ENCODE measurements around the gene HIRA.

HIRA gene

DNA sequence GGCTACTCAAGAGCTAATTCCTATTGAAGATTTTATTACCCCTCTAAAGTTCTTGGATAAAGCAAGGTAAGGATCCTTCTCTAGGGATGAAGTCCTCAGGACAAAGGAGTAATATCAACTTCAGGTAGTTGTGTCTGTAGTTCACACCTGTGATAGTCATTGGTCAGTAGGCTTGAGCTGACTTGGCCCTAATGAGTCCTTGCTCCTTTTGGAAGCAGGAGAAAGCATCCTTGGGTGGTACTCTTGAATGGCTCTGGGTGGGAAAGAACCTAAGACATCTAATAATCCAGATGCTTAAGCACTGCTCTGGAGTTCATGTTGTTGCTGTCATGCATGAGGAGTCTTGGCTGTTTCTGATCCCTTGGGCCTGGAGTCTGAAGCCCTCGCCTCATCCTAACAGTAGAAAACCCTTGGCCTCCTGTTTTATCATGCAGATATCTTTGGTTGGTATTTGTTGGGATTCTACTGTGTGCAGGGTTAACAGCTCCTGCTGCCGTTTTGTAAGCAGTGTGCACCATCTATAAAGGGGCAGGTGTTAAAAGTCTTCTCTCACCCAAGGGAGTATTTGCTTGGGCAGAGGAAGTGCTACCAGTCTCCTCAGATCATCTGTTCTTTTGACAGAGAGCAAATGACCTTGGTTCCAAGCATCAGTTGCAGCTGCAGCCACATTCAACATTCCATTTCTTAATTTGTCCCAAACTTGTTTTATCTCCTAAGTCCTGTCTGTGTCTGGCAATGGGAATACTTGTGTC, 3.5 kb upstream of the HIRA start:
- H3K9ac ChIP-seq (ENCODE audit: low read depth, low read length), result no peak overlapping the region
- no peaks in the 10 kb centered on the region for H3K9me3 ChIP-seq (ENCODE audit: insufficient read depth, low read depth, low read length)
- H3K4me3 ChIP-seq (ENCODE audit: low read length), result no peak overlapping the region
- no peaks in the 10 kb centered on the region for H3K27me3 ChIP-seq (ENCODE audit: insufficient read depth, low read length)
- H3K4me1 ChIP-seq (ENCODE audit: insufficient read depth, low read length), result no peaks in the 10 kb centered on the region; the same call in 1 of the 2 replicates
- no peak overlapping the region for H3K27ac ChIP-seq (ENCODE audit: low read depth, low read length)
- 88% methylated on average over 2 of the region's 2 CpGs for WGBS
- H3K36me3 ChIP-seq (ENCODE audit: insufficient read depth, low read length), result peaks cover 27% of the 10 kb centered on the region

- no peaks in the 10 kb centered on the region for H3K27me3 ChIP-seq (ENCODE audit: insufficient read depth, low read length)
- WGBS, result 98% methylated on average over 7 of the region's 7 CpGs
- H3K36me3 ChIP-seq (ENCODE audit: insufficient read depth, low read length), result peaks cover 27% of the 10 kb centered on the region
- H3K4me1 ChIP-seq (ENCODE audit: insufficient read depth, low read length), result no peaks in the 10 kb centered on the region; the same call in 1 of the 2 replicates
- H3K4me3 ChIP-seq (ENCODE audit: low read length), result no peak overlapping the region
- no peaks in the 10 kb centered on the region for H3K9me3 ChIP-seq (ENCODE audit: insufficient read depth, low read depth, low read length)
- no peak overlapping the region for H3K9ac ChIP-seq (ENCODE audit: low read depth, low read length)
- H3K27ac ChIP-seq (ENCODE audit: low read depth, low read length), result no peak overlapping the region
Measured at GRCh38 chr22:19434401-19434800, 2.9 kb upstream of the HIRA start.

GRCh38 chr22:19432133-19432851, 759 bp upstream of the HIRA start, which contains the start of gene MRPL40:
Gene MRPL40, plus strand, starts transcription at chr22:19432545. Its CDS starts 10 bp downstream, at chr22:19432555.
- H3K4me1 ChIP-seq (ENCODE audit: insufficient read depth, low read length), result no peaks in the 10 kb centered on the region; the same call in 1 of the 2 replicates
- no peaks in the 10 kb centered on the region for H3K9me3 ChIP-seq (ENCODE audit: insufficient read depth, low read depth, low read length)
- under 1% methylated on average over 74 of the region's 74 CpGs for WGBS
- H3K27ac ChIP-seq (ENCODE audit: low read depth, low read length), result peak within 1 kb of the TSS; percentile 90
- peaks cover 36% of the 10 kb centered on the region for H3K36me3 ChIP-seq (ENCODE audit: insufficient read depth, low read length)
- H3K27me3 ChIP-seq (ENCODE audit: insufficient read depth, low read length), result no peaks in the 10 kb centered on the region
- H3K4me3 ChIP-seq (ENCODE audit: low read length), result peak within 1 kb of the TSS; percentile 98
- H3K9ac ChIP-seq (ENCODE audit: low read depth, low read length), result peak within 1 kb of the TSS; percentile 95

GRCh38 chr22:19430890-19431541, 517 bp downstream of the HIRA start:
- H3K27ac ChIP-seq (ENCODE audit: low read depth, low read length), result peak overlapping the region; percentile 75
- peaks cover 29% of the 10 kb centered on the region for H3K36me3 ChIP-seq (ENCODE audit: insufficient read depth, low read length)
- H3K4me3 ChIP-seq (ENCODE audit: low read length), result peak overlapping the region; percentile 98
- H3K4me1 ChIP-seq (ENCODE audit: insufficient read depth, low read length), result no peaks in the 10 kb centered on the region; the same call in 1 of the 2 replicates
- peak overlapping the region; percentile 85 for H3K9ac ChIP-seq (ENCODE audit: low read depth, low read length)
- WGBS, result under 1% methylated on average over 53 of the region's 53 CpGs
- H3K27me3 ChIP-seq (ENCODE audit: insufficient read depth, low read length), result no peaks in the 10 kb centered on the region
- H3K9me3 ChIP-seq (ENCODE audit: insufficient read depth, low read depth, low read length), result no peaks in the 10 kb centered on the region

- H3K27ac ChIP-seq (ENCODE audit: low read depth, low read length), result peak overlapping the region; percentile 75; the same call in 1 of the 2 replicates
- H3K27me3 ChIP-seq (ENCODE audit: insufficient read depth, low read length), result no peaks in the 10 kb centered on the region
- H3K4me3 ChIP-seq (ENCODE audit: low read length), result peak overlapping the region; percentile 98
- WGBS, result 38% methylated on average over 12 of the region's 12 CpGs
- peaks cover 23% of the 10 kb centered on the region for H3K36me3 ChIP-seq (ENCODE audit: insufficient read depth, low read length)
- peak overlapping the region; percentile 85 for H3K9ac ChIP-seq (ENCODE audit: low read depth, low read length)
- H3K9me3 ChIP-seq (ENCODE audit: insufficient read depth, low read depth, low read length), result no peaks in the 10 kb centered on the region
- no peaks in the 10 kb centered on the region; the same call in 1 of the 2 replicates for H3K4me1 ChIP-seq (ENCODE audit: insufficient read depth, low read length)
Measured at GRCh38 chr22:19429950-19430889, 1.3 kb downstream of the HIRA start.

GRCh38 chr22:19424186-19424500, 7.4 kb downstream of the HIRA start:
- Histone ChIP-seq H3K9ac (ENCODE audit: low read depth, low read length) (no peak overlapping the region), H3K36me3 (ENCODE audit: insufficient read depth, low read length) (0 out of 2 replicates have a peak, but pooled peaks cover 14% of the 10 kb centered on the region), H3K27me3 (ENCODE audit: insufficient read depth, low read length) (no peaks in the 10 kb centered on the region), H3K4me1 (ENCODE audit: insufficient read depth, low read length) (peaks cover 26% of the 10 kb centered on the region), H3K4me3 (ENCODE audit: low read length) (no peak overlapping the region), H3K27ac (ENCODE audit: low read depth, low read length) (no peak overlapping the region), H3K9me3 (ENCODE audit: insufficient read depth, low read depth, low read length) (no peaks in the 10 kb centered on the region)
- 97% methylated on average over 3 of the region's 3 CpGs for WGBS

GRCh38 chr22:19422440-19423301, 8.9 kb downstream of the HIRA start:
- H3K27me3 ChIP-seq (ENCODE audit: insufficient read depth, low read length), result no peaks in the 10 kb centered on the region
- WGBS, result 65% methylated on average over 11 of the region's 11 CpGs
- H3K36me3 ChIP-seq (ENCODE audit: insufficient read depth, low read length), result 0 out of 2 replicates have a peak, but pooled peaks cover 6% of the 10 kb centered on the region
- peak overlapping the region; percentile 30; the same call in 1 of the 2 replicates for H3K27ac ChIP-seq (ENCODE audit: low read depth, low read length)
- no peak overlapping the region for H3K4me3 ChIP-seq (ENCODE audit: low read length)
- peak overlapping the region; percentile 21; the same call in 1 of the 2 replicates for H3K9ac ChIP-seq (ENCODE audit: low read depth, low read length)
- peaks cover 27% of the 10 kb centered on the region for H3K4me1 ChIP-seq (ENCODE audit: insufficient read depth, low read length)
- H3K9me3 ChIP-seq (ENCODE audit: insufficient read depth, low read depth, low read length), result no peaks in the 10 kb centered on the region

GRCh38 chr22:19420321-19420720, 11.2 kb downstream of the HIRA start:
- Histone ChIP-seq H3K4me3 (ENCODE audit: low read length) (no peak overlapping the region), H3K9me3 (ENCODE audit: insufficient read depth, low read depth, low read length) (no peaks in the 10 kb centered on the region), H3K27me3 (ENCODE audit: insufficient read depth, low read length) (no peaks in the 10 kb centered on the region), H3K4me1 (ENCODE audit: insufficient read depth, low read length) (peaks cover 27% of the 10 kb centered on the region), H3K9ac (ENCODE audit: low read depth, low read length) (no peak overlapping the region), H3K27ac (ENCODE audit: low read depth, low read length) (no peak overlapping the region), H3K36me3 (ENCODE audit: insufficient read depth, low read length) (0 out of 2 replicates have a peak, but pooled peaks cover 5% of the 10 kb centered on the region)
- 93% methylated on average over 6 of the region's 6 CpGs for WGBS

- H3K36me3 ChIP-seq (ENCODE audit: insufficient read depth, low read length), result no peaks in the 10 kb centered on the region
- no peak overlapping the region for H3K27ac ChIP-seq (ENCODE audit: low read depth, low read length)
- H3K4me3 ChIP-seq (ENCODE audit: low read length), result no peak overlapping the region
- H3K9ac ChIP-seq (ENCODE audit: low read depth, low read length), result no peak overlapping the region
- peaks cover 27% of the 10 kb centered on the region for H3K4me1 ChIP-seq (ENCODE audit: insufficient read depth, low read length)
- no peaks in the 10 kb centered on the region for H3K27me3 ChIP-seq (ENCODE audit: insufficient read depth, low read length)
- 81% methylated on average over 4 of the region's 5 CpGs for WGBS
- no peaks in the 10 kb centered on the region for H3K9me3 ChIP-seq (ENCODE audit: insufficient read depth, low read depth, low read length)
Measured at GRCh38 chr22:19419464-19420178, 11.9 kb downstream of the HIRA start.
